Loucy (cell line): ENCODE data around the gene SLC48A1.
"Not testable (repeated sequence)": the region's sequence is repeated elsewhere in the genome, so short reads cannot be mapped to it uniquely, and the experiment has no call there.

ENCODE experiments used
- H2AFZ ChIP-seq: fragments of 200-600 bp; sonication (generic); 2 replicates; pipeline ENCODE4 v1.6.0; 2016; ENCODE audit warnings: antibody characterized with exemption, mild to moderate bottlenecking, low read length, moderate library complexity
- H3F3A ChIP-seq: fragments of 200-600 bp; 2 replicates; pipeline ENCODE4 v1.6.0; 2016; ENCODE audit warnings: antibody characterized with exemption, low read depth, mild to moderate bottlenecking
- H3K27me3 ChIP-seq: fragments of 200-600 bp; sonication (generic); 2 replicates; pipeline ENCODE4 v1.6.1; 2014; ENCODE audit warnings: low read length, mild to moderate bottlenecking; ENCODE audit not compliant: insufficient read depth, poor library complexity, severe bottlenecking
- H3K36me3 ChIP-seq: fragments of 200-600 bp; sonication (generic); 2 replicates; pipeline ENCODE4 v1.6.1; 2016; ENCODE audit warnings: low read length; ENCODE audit not compliant: insufficient read depth
- H3K4me1 ChIP-seq: fragments of 200-600 bp; sonication (generic); 2 replicates; pipeline ENCODE4 v1.5.1; 2014; ENCODE audit warnings: low read length, mild to moderate bottlenecking; ENCODE audit not compliant: insufficient read depth, poor library complexity, severe bottlenecking
- H3K4me2 ChIP-seq: fragments of 200-600 bp; sonication (generic); 2 replicates; pipeline ENCODE4 v1.6.0; 2014; ENCODE audit warnings: antibody characterized with exemption, low read length, low read depth, mild to moderate bottlenecking; ENCODE audit not compliant: poor library complexity, severe bottlenecking
- H3K4me3 ChIP-seq: fragments of 200-600 bp; sonication (generic); 2 replicates; pipeline ENCODE4 v1.5.1; 2014; ENCODE audit warnings: low read length, mild to moderate bottlenecking, mixed read lengths; ENCODE audit not compliant: poor library complexity, severe bottlenecking
- H3K79me2 ChIP-seq: fragments of 200-600 bp; sonication (generic); 2 replicates; pipeline ENCODE4 v1.6.1; 2014; ENCODE audit warnings: low read length; ENCODE audit not compliant: insufficient read depth
- H3K9ac ChIP-seq: fragments of 200-600 bp; sonication (generic); 2 replicates; pipeline ENCODE4 v1.6.0; 2014; ENCODE audit warnings: mild to moderate bottlenecking, low read depth, low read length, moderate library complexity; ENCODE audit not compliant: poor library complexity, severe bottlenecking
- H3K9me2 ChIP-seq: fragments of 200-600 bp; sonication (generic); replicated peaks from 2 replicates; pipeline ENCODE4 v1.6.1; 2016; ENCODE audit warnings: low read depth, low read length, mixed read lengths
- H3K9me3 ChIP-seq: fragments of 200-600 bp; sonication (generic); 2 replicates; pipeline ENCODE4 v1.6.1; 2014; ENCODE audit warnings: mild to moderate bottlenecking, antibody characterized with exemption, low read length, low read depth; ENCODE audit not compliant: insufficient read depth
- H4K20me1 ChIP-seq: fragments of 200-600 bp; sonication (generic); 2 replicates; pipeline ENCODE4 v1.6.0; 2014; ENCODE audit warnings: antibody characterized with exemption, low read length, mild to moderate bottlenecking; ENCODE audit not compliant: insufficient read depth, poor library complexity, severe bottlenecking
- EZH2phosphoT487 ChIP-seq: fragments of 200-600 bp; IDR thresholded peaks from 2 replicates; pipeline ENCODE4 v1.6.1; 2018; ENCODE audit warnings: antibody characterized with exemption, mild to moderate bottlenecking, moderate library complexity, borderline replicate concordance
- TF ChIP-seq, protein P1 (sequence below): fragments of 200-600 bp; sonication (generic); conservative IDR thresholded peaks from 2 replicates; pipeline ENCODE4 v1.5.1; 2014; ENCODE audit warnings: mild to moderate bottlenecking, antibody characterized with exemption, low read length

Gene SLC48A1

DNA sequence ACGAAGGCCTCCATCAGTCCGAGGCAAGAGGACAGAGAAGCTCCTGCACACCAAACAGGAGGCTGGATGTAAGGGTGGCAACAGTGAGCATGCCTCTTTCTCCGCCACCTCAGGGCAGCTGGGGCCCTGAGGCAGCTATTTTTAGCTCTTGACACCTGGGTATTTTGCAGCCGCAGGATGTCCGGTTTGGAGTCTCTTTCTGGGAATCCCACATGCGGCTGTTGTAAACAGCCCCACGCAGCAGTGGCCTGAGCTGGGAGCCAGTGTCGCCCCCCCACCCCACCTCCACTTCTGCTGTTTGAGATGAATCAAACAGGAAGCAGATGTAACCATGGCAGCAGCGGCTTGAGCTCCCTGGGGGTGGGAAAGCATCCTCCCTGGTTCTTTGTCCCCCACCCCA, 35.0 kb downstream of the SLC48A1 start:
- Histone ChIP-seq H3K4me1 (peaks cover 70% of the 10 kb centered on the region), H3K4me2 (peak overlapping the region; percentile 83), H3K9me2 (no peaks in the 10 kb centered on the region), H3K4me3 (peak overlapping the region; percentile 53), H3K79me2 (peaks cover 97% of the 10 kb centered on the region), H3K36me3 (peaks cover 24% of the 10 kb centered on the region; the same call in 1 of the 2 replicates), H3K9me3 (no peaks in the 10 kb centered on the region), H2AFZ (no peak overlapping the region), H3F3A (peaks cover 12% of the 10 kb centered on the region; the same call in 1 of the 2 replicates), H3K27me3 (no peaks in the 10 kb centered on the region), H4K20me1 (peaks cover 61% of the 10 kb centered on the region), H3K9ac (peak overlapping the region; percentile 56)
- TF ChIP-seq EZH2phosphoT487 = no peak
- TF ChIP-seq, protein P1, sequence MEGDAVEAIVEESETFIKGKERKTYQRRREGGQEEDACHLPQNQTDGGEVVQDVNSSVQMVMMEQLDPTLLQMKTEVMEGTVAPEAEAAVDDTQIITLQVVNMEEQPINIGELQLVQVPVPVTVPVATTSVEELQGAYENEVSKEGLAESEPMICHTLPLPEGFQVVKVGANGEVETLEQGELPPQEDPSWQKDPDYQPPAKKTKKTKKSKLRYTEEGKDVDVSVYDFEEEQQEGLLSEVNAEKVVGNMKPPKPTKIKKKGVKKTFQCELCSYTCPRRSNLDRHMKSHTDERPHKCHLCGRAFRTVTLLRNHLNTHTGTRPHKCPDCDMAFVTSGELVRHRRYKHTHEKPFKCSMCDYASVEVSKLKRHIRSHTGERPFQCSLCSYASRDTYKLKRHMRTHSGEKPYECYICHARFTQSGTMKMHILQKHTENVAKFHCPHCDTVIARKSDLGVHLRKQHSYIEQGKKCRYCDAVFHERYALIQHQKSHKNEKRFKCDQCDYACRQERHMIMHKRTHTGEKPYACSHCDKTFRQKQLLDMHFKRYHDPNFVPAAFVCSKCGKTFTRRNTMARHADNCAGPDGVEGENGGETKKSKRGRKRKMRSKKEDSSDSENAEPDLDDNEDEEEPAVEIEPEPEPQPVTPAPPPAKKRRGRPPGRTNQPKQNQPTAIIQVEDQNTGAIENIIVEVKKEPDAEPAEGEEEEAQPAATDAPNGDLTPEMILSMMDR = no peak

DNA sequence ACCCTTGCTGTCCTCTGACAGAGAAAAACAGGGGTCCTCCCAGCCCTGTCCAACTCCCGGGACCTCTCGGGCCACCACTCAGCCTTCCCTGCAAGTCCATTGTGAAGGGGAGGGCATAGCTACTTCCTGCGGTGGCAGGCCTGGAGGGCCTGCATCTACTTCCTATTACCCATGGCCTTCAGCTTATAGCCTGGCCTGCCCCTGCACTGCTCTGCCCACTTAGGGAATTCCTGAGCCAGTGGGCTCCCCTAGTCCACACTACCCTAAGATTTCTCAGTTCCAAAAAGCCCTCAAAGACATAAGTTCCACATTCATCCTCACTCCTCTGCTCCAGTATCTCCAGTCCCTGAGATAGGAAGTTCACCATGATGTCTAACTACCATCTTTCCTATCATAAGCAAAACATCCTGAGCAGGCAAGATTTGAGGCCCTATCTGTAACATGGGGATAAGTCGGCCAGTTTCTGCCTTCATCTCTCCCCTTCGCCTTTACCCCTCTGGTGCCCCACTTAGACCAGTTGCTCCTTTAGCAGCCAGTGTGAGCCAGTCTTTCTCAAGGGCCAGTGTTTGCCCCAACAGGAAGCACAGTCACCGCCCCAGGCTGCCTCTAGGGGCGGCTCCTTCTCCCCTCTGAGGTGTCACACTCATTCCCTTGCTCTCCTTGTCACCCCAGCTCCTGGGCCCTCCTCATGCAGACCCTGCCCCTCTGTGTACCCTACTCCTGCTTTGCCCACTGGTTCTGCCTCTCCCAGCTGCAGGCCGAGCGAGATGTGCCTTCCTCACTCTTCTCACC, 35.7 kb downstream of the SLC48A1 start:
- TF ChIP-seq EZH2phosphoT487 = no peak
- TF ChIP-seq, protein P1 = peak; percentile 44
- Histone ChIP-seq H2AFZ (no peak overlapping the region), H3K4me3 (peak overlapping the region; percentile 53), H3K4me2 (peak overlapping the region; percentile 83), H3K9me3 (no peaks in the 10 kb centered on the region), H3K27me3 (no peaks in the 10 kb centered on the region), H4K20me1 (peaks cover 54% of the 10 kb centered on the region), H3K4me1 (peaks cover 69% of the 10 kb centered on the region), H3F3A (peaks cover 12% of the 10 kb centered on the region; the same call in 1 of the 2 replicates), H3K9ac (peak overlapping the region; percentile 56), H3K9me2 (no peaks in the 10 kb centered on the region), H3K36me3 (peaks cover 19% of the 10 kb centered on the region; the same call in 1 of the 2 replicates), H3K79me2 (peaks cover 97% of the 10 kb centered on the region)

DNA sequence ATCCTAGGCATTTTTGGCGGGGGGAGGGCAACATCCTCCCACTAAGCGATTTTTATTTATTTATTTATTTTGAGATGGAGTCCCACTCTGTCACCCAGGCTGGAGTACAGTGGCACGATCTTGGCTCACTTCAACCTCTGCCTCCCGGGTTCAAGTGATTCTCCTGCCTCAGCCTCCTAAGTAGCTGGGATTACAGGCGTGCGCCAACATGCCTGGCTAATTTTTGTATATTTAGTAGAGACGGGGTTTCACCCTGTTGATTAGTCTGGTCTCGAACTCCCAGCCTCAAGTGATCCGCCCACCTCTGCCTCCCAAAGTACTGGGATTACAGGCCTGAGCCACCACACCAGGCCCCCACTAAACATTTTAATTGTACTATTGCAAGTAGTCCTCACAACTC, 36.5 kb downstream of the SLC48A1 start:
- peaks cover 12% of the 10 kb centered on the region; the same call in 1 of the 2 replicates for H3F3A ChIP-seq
- H4K20me1 ChIP-seq = peaks cover 51% of the 10 kb centered on the region
- not testable (repeated sequence) for H3K4me3 ChIP-seq, H3K9me3 ChIP-seq, H3K27me3 ChIP-seq, H2AFZ ChIP-seq, H3K9me2 ChIP-seq, H3K4me2 ChIP-seq
- peaks cover 97% of the 10 kb centered on the region for H3K79me2 ChIP-seq
- peaks cover 76% of the 10 kb centered on the region for H3K4me1 ChIP-seq
- peaks cover 12% of the 10 kb centered on the region; the same call in 1 of the 2 replicates for H3K36me3 ChIP-seq
- H3K9ac ChIP-seq = peak overlapping the region; percentile 57
